Measurements from ENCODE around the gene PLXNA4. TPM values are rescaled to one million over a fixed set of nuclear protein-coding genes. Genes with fewer than 3 reads are reported as not detected.

PLXNA4 gene
- total and polyA plus RNA-seq, 10 donors = 0.15 to 14.7 (median 8.7) TPM

DNA sequence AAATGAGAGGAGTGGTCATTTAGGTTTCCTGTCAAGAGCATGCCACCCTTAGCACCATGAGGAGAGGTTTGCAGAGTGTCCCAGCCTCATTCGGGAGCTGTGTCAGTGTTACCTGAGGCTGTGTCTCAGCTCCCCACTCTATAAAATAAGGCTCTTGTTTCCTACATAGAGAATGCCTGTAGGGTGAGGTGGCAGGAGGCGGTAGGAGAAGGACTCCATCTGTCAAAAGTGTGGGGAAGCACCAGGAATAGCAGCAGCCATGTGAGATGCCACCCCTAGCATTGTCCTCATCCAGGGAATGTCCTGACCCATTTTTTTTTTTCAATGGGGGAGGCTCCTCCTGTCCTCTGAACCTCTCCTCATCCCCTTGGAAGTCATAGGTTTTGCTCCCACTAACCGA, 451.2 kb downstream of the PLXNA4 start:
- TF ChIP-seq, protein P1, sequence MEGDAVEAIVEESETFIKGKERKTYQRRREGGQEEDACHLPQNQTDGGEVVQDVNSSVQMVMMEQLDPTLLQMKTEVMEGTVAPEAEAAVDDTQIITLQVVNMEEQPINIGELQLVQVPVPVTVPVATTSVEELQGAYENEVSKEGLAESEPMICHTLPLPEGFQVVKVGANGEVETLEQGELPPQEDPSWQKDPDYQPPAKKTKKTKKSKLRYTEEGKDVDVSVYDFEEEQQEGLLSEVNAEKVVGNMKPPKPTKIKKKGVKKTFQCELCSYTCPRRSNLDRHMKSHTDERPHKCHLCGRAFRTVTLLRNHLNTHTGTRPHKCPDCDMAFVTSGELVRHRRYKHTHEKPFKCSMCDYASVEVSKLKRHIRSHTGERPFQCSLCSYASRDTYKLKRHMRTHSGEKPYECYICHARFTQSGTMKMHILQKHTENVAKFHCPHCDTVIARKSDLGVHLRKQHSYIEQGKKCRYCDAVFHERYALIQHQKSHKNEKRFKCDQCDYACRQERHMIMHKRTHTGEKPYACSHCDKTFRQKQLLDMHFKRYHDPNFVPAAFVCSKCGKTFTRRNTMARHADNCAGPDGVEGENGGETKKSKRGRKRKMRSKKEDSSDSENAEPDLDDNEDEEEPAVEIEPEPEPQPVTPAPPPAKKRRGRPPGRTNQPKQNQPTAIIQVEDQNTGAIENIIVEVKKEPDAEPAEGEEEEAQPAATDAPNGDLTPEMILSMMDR (IDR thresholded peaks at IDR 0.05 in 8 of 11, conservative IDR thresholded peaks at IDR 0.05 in 3 of 11) = no peak
- no peak for TF ChIP-seq POLR2A (IDR thresholded peaks at IDR 0.05)
- TF ChIP-seq POLR2AphosphoS5 (IDR thresholded peaks at IDR 0.05) = no peak

DNA sequence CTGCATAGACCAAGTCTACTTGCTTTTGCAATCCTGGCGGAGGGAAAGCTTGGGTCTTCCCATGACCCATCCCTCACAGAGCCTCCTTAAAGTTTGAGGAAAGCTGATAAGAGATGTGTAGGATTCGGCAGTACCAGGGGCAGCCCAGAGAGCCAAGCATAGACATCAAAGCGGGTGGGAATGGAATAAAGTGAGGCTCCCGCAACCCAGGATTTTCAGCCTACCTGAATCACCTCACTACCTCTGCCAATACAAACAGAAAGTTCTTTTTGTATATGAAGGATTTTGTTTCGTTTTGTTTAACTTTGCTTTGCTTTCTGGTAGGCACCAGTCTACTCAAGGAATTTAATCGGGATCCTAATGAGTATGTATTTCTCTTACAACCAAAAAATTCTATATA, 451.7 kb downstream of the PLXNA4 start:
- no peak for TF ChIP-seq POLR2A (IDR thresholded peaks at IDR 0.05)
- TF ChIP-seq, protein P1 (IDR thresholded peaks at IDR 0.05 in 8 of 11, conservative IDR thresholded peaks at IDR 0.05 in 3 of 11) = no peak
- TF ChIP-seq POLR2AphosphoS5 (IDR thresholded peaks at IDR 0.05) = no peak
- no peak overlapping the region for H3K27ac ChIP-seq
- H3K4me3 ChIP-seq = no peak overlapping the region
- no peak for DNase-seq
- peaks cover 0 to 5% (median 0%) of the 10 kb centered on the region in 7 donors for H3K27me3 ChIP-seq (replicated peaks in 1 of 7)
- H3K9me3 ChIP-seq = no peaks in the 10 kb centered on the region
- intact Hi-C loops (cut with DNase I; ENCODE audit: low total_unique reads) = no loop called here
- peaks cover 0 to 6% (median 0%) of the 10 kb centered on the region in 6 donors for H3K36me3 ChIP-seq
- no peaks in the 10 kb centered on the region for H3K4me1 ChIP-seq
- 80 to 90% (median 83%) methylated on average over 6 of the region's 6 CpGs for WGBS, 5 donors

More for the DNA sequence above, 451.2 kb downstream of the PLXNA4 start:
- H3K9me3 ChIP-seq = no peaks in the 10 kb centered on the region
- no peak for DNase-seq
- peaks cover 0 to 5% (median 0%) of the 10 kb centered on the region in 7 donors for H3K27me3 ChIP-seq (replicated peaks in 1 of 7)
- H3K4me3 ChIP-seq = no peak overlapping the region
- H3K27ac ChIP-seq = no peak overlapping the region
- WGBS, 5 donors = 82 to 91% (median 89%) methylated on average over 3 of the region's 3 CpGs
- intact Hi-C loops (cut with DNase I; ENCODE audit: low total_unique reads) = no loop called here
- H3K4me1 ChIP-seq = no peaks in the 10 kb centered on the region
- peaks cover 0 to 11% (median 0%) of the 10 kb centered on the region in 6 donors for H3K36me3 ChIP-seq

DNA sequence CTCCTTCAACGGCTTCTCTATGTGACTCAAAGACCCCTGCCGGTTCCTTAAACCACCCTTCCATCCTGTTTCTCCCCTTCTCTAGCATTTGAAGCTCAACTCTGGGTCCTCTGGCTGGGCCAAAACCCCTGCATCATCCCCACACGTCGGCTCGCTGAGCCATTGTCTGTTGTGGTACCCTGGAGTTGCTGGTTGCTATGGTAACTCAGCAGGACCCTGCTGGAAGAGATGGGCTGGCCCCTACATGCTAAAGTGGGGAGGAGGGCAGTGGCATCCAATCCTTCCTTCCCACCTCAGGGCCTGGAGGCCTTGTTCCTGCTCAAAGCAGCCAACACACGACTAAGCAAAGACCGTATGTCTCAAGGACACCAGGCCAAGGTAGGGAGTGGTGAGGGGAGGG, 452.5 kb downstream of the PLXNA4 start:
- H3K27me3 ChIP-seq (replicated peaks in 1 of 7) = peaks cover 0 to 5% (median 0%) of the 10 kb centered on the region in 7 donors
- no peak for DNase-seq
- TF ChIP-seq, protein P1 (IDR thresholded peaks at IDR 0.05 in 8 of 11, conservative IDR thresholded peaks at IDR 0.05 in 3 of 11) = no peak
- TF ChIP-seq POLR2AphosphoS5 (IDR thresholded peaks at IDR 0.05) = no peak
- no peak for TF ChIP-seq POLR2A (IDR thresholded peaks at IDR 0.05)
- H3K36me3 ChIP-seq = no peaks in the 10 kb centered on the region
- H3K4me1 ChIP-seq = no peaks in the 10 kb centered on the region
- no peaks in the 10 kb centered on the region for H3K9me3 ChIP-seq
- intact Hi-C loops (cut with DNase I; ENCODE audit: low total_unique reads) = no loop called here
- no peak overlapping the region for H3K4me3 ChIP-seq
- WGBS, 5 donors = 49 to 57% (median 53%) methylated on average over 7 of the region's 7 CpGs
- H3K27ac ChIP-seq = no peak overlapping the region

DNA sequence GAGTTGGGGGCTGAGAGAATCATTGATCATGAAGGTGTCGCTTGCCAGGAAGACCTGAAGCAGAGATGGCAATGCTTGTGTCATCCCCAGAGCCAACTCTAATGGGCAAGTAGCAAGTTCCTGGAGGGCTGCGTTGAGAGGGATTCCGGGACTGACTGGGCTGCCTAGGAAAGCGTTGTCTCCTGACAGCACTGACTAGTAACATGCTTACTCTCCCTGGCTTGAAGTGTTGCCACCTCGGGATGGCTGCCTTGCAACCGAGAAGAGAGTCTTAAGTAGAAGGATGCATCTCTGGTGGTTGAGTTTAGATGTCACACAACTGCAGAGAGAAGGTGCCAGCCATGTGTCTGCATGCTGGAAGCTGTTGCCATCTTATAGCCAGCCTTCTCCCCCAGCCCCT, 453.4 kb downstream of the PLXNA4 start:
- 75 to 88% (median 87%) methylated on average over 6 of the region's 6 CpGs for WGBS, 5 donors
- Histone ChIP-seq H3K27me3 (replicated peaks in 1 of 7) (peaks cover 0 to 5% (median 0%) of the 10 kb centered on the region in 7 donors), H3K27ac (no peak overlapping the region), H3K9me3 (no peaks in the 10 kb centered on the region), H3K4me1 (no peaks in the 10 kb centered on the region), H3K36me3 (no peaks in the 10 kb centered on the region), H3K4me3 (no peak overlapping the region)
- DNase-seq = no peak
- intact Hi-C loops (cut with DNase I; ENCODE audit: low total_unique reads) = no loop called here
- TF ChIP-seq POLR2A (IDR thresholded peaks at IDR 0.05) (no peak), POLR2AphosphoS5 (IDR thresholded peaks at IDR 0.05) (no peak)
- TF ChIP-seq, protein P1 (IDR thresholded peaks at IDR 0.05 in 8 of 11, conservative IDR thresholded peaks at IDR 0.05 in 3 of 11) = no peak
